ENCODE results near the gene SLC25A13. TPM values are rescaled to one million over a fixed set of nuclear protein-coding genes. Genes with fewer than 3 reads are reported as not detected.
"Not testable (repeated sequence)": the region's sequence is repeated elsewhere in the genome, so short reads cannot be mapped to it uniquely, and the experiment has no call there.

The SLC25A13 gene
- total RNA-seq, 2 donors from 2014 or later = 6.5 to 12.8 TPM

GRCh38 chr7:96332325-96332724 is 10.4 kb upstream of the SLC25A13 start:
- H3K36me3 Mint-ChIP-seq (ENCODE audit: low read depth) = no peaks in the 10 kb centered on the region
- ATAC-seq (replicated peaks) = no peak
- H3K4me3 Mint-ChIP-seq = no peak overlapping the region
- no peaks in the 10 kb centered on the region for H3K4me1 Mint-ChIP-seq
- no peak overlapping the region for H3K27ac Mint-ChIP-seq
- no peaks in the 10 kb centered on the region for H3K9me3 Mint-ChIP-seq
- H3K27me3 Mint-ChIP-seq = peaks cover 8% of the 10 kb centered on the region

- no peak for ATAC-seq (replicated peaks)
- H3K27me3 Mint-ChIP-seq = peaks cover 8% of the 10 kb centered on the region
- no peaks in the 10 kb centered on the region for H3K4me1 Mint-ChIP-seq
- H3K27ac Mint-ChIP-seq = no peak overlapping the region
- no peak overlapping the region for H3K4me3 Mint-ChIP-seq
- no peaks in the 10 kb centered on the region for H3K36me3 Mint-ChIP-seq (ENCODE audit: low read depth)
- no peaks in the 10 kb centered on the region for H3K9me3 Mint-ChIP-seq
These were observed 9.9 kb upstream of the SLC25A13 start for GRCh38 chr7:96331775-96332174.

GRCh38 chr7:96331233-96331632 is 9.3 kb upstream of the SLC25A13 start:
- H3K4me1 Mint-ChIP-seq = no peaks in the 10 kb centered on the region
- H3K9me3 Mint-ChIP-seq = no peaks in the 10 kb centered on the region
- H3K36me3 Mint-ChIP-seq (ENCODE audit: low read depth) = no peaks in the 10 kb centered on the region
- H3K27ac Mint-ChIP-seq = no peak overlapping the region
- ATAC-seq (replicated peaks) = no peak
- peaks cover 3% of the 10 kb centered on the region for H3K27me3 Mint-ChIP-seq
- H3K4me3 Mint-ChIP-seq = no peak overlapping the region

GRCh38 chr7:96330193-96330592 is 8.3 kb upstream of the SLC25A13 start:
- Mint-ChIP-seq H3K27me3 (no peaks in the 10 kb centered on the region), H3K4me3 (no peak overlapping the region)
- no peak for ATAC-seq (replicated peaks)

GRCh38 chr7:96329241-96329640 is 7.3 kb upstream of the SLC25A13 start:
- ATAC-seq (replicated peaks) = no peak
- no peaks in the 10 kb centered on the region for H3K9me3 Mint-ChIP-seq
- no peaks in the 10 kb centered on the region for H3K36me3 Mint-ChIP-seq (ENCODE audit: low read depth)
- H3K27me3 Mint-ChIP-seq = no peaks in the 10 kb centered on the region
- no peak overlapping the region for H3K27ac Mint-ChIP-seq
- no peak overlapping the region for H3K4me3 Mint-ChIP-seq
- H3K4me1 Mint-ChIP-seq = no peaks in the 10 kb centered on the region

More at GRCh38 chr7:96330193-96330592, 8.3 kb upstream of the SLC25A13 start:
- Mint-ChIP-seq H3K4me1 (no peaks in the 10 kb centered on the region), H3K27ac (no peak overlapping the region), H3K36me3 (ENCODE audit: low read depth) (no peaks in the 10 kb centered on the region), H3K9me3 (no peaks in the 10 kb centered on the region)

- Mint-ChIP-seq H3K27ac (no peak overlapping the region), H3K9me3 (no peaks in the 10 kb centered on the region), H3K4me1 (peaks cover 4% of the 10 kb centered on the region), H3K27me3 (no peaks in the 10 kb centered on the region), H3K4me3 (no peak overlapping the region), H3K36me3 (ENCODE audit: low read depth) (no peaks in the 10 kb centered on the region)
- no peak for ATAC-seq (replicated peaks)
These were observed 6.1 kb upstream of the SLC25A13 start for GRCh38 chr7:96328016-96328415.

- ATAC-seq (replicated peaks) = no peak
- no peak overlapping the region for H3K4me3 Mint-ChIP-seq
- H3K4me1 Mint-ChIP-seq = peaks cover 4% of the 10 kb centered on the region
- H3K36me3 Mint-ChIP-seq (ENCODE audit: low read depth) = no peaks in the 10 kb centered on the region
- H3K9me3 Mint-ChIP-seq = no peaks in the 10 kb centered on the region
- no peak overlapping the region for H3K27ac Mint-ChIP-seq
- no peaks in the 10 kb centered on the region for H3K27me3 Mint-ChIP-seq
These were observed 5.5 kb upstream of the SLC25A13 start for GRCh38 chr7:96327429-96327828.

GRCh38 chr7:96326752-96327151 is 4.9 kb upstream of the SLC25A13 start:
- not testable (repeated sequence) for H3K27me3 Mint-ChIP-seq; ATAC-seq (replicated peaks); H3K4me3 Mint-ChIP-seq; H3K4me1 Mint-ChIP-seq; H3K36me3 Mint-ChIP-seq (ENCODE audit: low read depth); H3K27ac Mint-ChIP-seq; H3K9me3 Mint-ChIP-seq

- no peaks in the 10 kb centered on the region for H3K9me3 Mint-ChIP-seq
- no peak overlapping the region for H3K27ac Mint-ChIP-seq
- no peak for ATAC-seq (replicated peaks)
- H3K4me3 Mint-ChIP-seq = peak overlapping the region; percentile 87
- H3K4me1 Mint-ChIP-seq = peaks cover 17% of the 10 kb centered on the region
- no peaks in the 10 kb centered on the region for H3K27me3 Mint-ChIP-seq
- H3K36me3 Mint-ChIP-seq (ENCODE audit: low read depth) = no peaks in the 10 kb centered on the region
These were observed 1.1 kb upstream of the SLC25A13 start for GRCh38 chr7:96322847-96323461.

- Mint-ChIP-seq H3K4me1 (peaks cover 17% of the 10 kb centered on the region), H3K27me3 (no peaks in the 10 kb centered on the region), H3K36me3 (ENCODE audit: low read depth) (no peaks in the 10 kb centered on the region), H3K4me3 (peak overlapping the region; percentile 87), H3K9me3 (no peaks in the 10 kb centered on the region), H3K27ac (peak overlapping the region; percentile 39)
- no peak for ATAC-seq (replicated peaks)
These were observed 436 bp upstream of the SLC25A13 start for GRCh38 chr7:96322373-96322695.

- no peaks in the 10 kb centered on the region for H3K9me3 Mint-ChIP-seq
- ATAC-seq (replicated peaks) = peak; percentile 58
- peak overlapping the region; percentile 87 for H3K4me3 Mint-ChIP-seq
- H3K27ac Mint-ChIP-seq = peak overlapping the region; percentile 97
- H3K27me3 Mint-ChIP-seq = no peaks in the 10 kb centered on the region
- peaks cover 17% of the 10 kb centered on the region for H3K4me1 Mint-ChIP-seq
- H3K36me3 Mint-ChIP-seq (ENCODE audit: low read depth) = no peaks in the 10 kb centered on the region
These were observed 754 bp downstream of the SLC25A13 start for GRCh38 chr7:96321031-96321657.

- peak overlapping the region; percentile 97 for H3K27ac Mint-ChIP-seq
- ATAC-seq (replicated peaks) = peak; percentile 60
- no peaks in the 10 kb centered on the region for H3K36me3 Mint-ChIP-seq (ENCODE audit: low read depth)
- no peaks in the 10 kb centered on the region for H3K27me3 Mint-ChIP-seq
- H3K4me3 Mint-ChIP-seq = peak overlapping the region; percentile 87
- H3K9me3 Mint-ChIP-seq = no peaks in the 10 kb centered on the region
- H3K4me1 Mint-ChIP-seq = peaks cover 17% of the 10 kb centered on the region
These were observed 1.5 kb downstream of the SLC25A13 start for GRCh38 chr7:96320442-96320841.

- H3K9me3 Mint-ChIP-seq = no peaks in the 10 kb centered on the region
- no peak for ATAC-seq (replicated peaks)
- H3K27me3 Mint-ChIP-seq = no peaks in the 10 kb centered on the region
- H3K36me3 Mint-ChIP-seq (ENCODE audit: low read depth) = no peaks in the 10 kb centered on the region
- no peak overlapping the region for H3K4me3 Mint-ChIP-seq
- H3K4me1 Mint-ChIP-seq = peaks cover 22% of the 10 kb centered on the region
- H3K27ac Mint-ChIP-seq = no peak overlapping the region
These were observed 2.5 kb downstream of the SLC25A13 start for GRCh38 chr7:96319439-96319838.

GRCh38 chr7:96316949-96317348 is 4.9 kb downstream of the SLC25A13 start:
- no peak overlapping the region for H3K27ac Mint-ChIP-seq
- ATAC-seq (replicated peaks) = no peak
- no peaks in the 10 kb centered on the region for H3K9me3 Mint-ChIP-seq
- H3K36me3 Mint-ChIP-seq (ENCODE audit: low read depth) = no peaks in the 10 kb centered on the region
- H3K4me3 Mint-ChIP-seq = no peak overlapping the region
- H3K27me3 Mint-ChIP-seq = no peaks in the 10 kb centered on the region
- H3K4me1 Mint-ChIP-seq = peaks cover 25% of the 10 kb centered on the region

GRCh38 chr7:96315125-96315512 is 6.8 kb downstream of the SLC25A13 start:
- H3K36me3 Mint-ChIP-seq (ENCODE audit: low read depth) = no peaks in the 10 kb centered on the region
- no peak for ATAC-seq (replicated peaks)
- no peak overlapping the region for H3K27ac Mint-ChIP-seq
- H3K9me3 Mint-ChIP-seq = no peaks in the 10 kb centered on the region
- H3K4me1 Mint-ChIP-seq = peaks cover 24% of the 10 kb centered on the region
- H3K4me3 Mint-ChIP-seq = no peak overlapping the region
- no peaks in the 10 kb centered on the region for H3K27me3 Mint-ChIP-seq
